ENCODE results near the gene FLVCR2. TPM values are rescaled to one million over a fixed set of nuclear protein-coding genes. Genes with fewer than 3 reads are reported as not detected.

FLVCR2 gene
- total RNA-seq, 1 experiment from 2014 or later, result 6.6 TPM

DNA sequence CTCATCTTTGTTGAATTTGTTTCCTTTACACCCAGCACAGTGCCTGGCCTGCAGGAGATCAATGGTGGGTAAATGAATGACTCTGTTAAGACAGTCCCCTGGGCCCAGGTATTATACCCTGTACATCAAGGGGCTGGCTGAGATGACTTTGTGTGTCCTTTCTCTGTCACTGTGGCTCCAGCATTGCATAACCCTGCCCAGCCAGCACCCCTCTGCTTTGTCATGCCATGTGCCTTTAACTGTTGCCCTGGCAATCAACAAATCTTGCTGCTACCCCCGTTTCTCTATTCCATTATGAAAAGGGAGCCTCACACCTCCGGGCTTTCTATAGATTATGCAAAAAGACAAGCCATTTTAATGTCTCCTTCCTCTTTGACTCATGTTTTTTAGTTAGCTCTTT is 7.6 kb upstream of the FLVCR2 start:
- POLR2A ChIA-PET, result no interaction called here

More for the DNA sequence above, 7.6 kb upstream of the FLVCR2 start:
- TF ChIP-seq ZNF219 (CRISPR knock-in tag; IDR thresholded peaks at IDR 0.05; ENCODE audit: borderline replicate concordance) (no peak), AR (CRISPR knock-in tag; IDR thresholded peaks at IDR 0.05) (no peak), USF2 (CRISPR knock-in tag; IDR thresholded peaks at IDR 0.05) (no peak), GRHL2 (CRISPR knock-in tag; IDR thresholded peaks at IDR 0.05; ENCODE audit: insufficient replicate concordance, severe bottlenecking) (no peak), USF1 (CRISPR knock-in tag; IDR thresholded peaks at IDR 0.05) (no peak), NFATC4 (CRISPR knock-in tag; IDR thresholded peaks at IDR 0.05) (no peak), CDX4 (CRISPR knock-in tag; IDR thresholded peaks at IDR 0.05; ENCODE audit: borderline replicate concordance) (no peak)
- TF ChIP-seq, protein P1, sequence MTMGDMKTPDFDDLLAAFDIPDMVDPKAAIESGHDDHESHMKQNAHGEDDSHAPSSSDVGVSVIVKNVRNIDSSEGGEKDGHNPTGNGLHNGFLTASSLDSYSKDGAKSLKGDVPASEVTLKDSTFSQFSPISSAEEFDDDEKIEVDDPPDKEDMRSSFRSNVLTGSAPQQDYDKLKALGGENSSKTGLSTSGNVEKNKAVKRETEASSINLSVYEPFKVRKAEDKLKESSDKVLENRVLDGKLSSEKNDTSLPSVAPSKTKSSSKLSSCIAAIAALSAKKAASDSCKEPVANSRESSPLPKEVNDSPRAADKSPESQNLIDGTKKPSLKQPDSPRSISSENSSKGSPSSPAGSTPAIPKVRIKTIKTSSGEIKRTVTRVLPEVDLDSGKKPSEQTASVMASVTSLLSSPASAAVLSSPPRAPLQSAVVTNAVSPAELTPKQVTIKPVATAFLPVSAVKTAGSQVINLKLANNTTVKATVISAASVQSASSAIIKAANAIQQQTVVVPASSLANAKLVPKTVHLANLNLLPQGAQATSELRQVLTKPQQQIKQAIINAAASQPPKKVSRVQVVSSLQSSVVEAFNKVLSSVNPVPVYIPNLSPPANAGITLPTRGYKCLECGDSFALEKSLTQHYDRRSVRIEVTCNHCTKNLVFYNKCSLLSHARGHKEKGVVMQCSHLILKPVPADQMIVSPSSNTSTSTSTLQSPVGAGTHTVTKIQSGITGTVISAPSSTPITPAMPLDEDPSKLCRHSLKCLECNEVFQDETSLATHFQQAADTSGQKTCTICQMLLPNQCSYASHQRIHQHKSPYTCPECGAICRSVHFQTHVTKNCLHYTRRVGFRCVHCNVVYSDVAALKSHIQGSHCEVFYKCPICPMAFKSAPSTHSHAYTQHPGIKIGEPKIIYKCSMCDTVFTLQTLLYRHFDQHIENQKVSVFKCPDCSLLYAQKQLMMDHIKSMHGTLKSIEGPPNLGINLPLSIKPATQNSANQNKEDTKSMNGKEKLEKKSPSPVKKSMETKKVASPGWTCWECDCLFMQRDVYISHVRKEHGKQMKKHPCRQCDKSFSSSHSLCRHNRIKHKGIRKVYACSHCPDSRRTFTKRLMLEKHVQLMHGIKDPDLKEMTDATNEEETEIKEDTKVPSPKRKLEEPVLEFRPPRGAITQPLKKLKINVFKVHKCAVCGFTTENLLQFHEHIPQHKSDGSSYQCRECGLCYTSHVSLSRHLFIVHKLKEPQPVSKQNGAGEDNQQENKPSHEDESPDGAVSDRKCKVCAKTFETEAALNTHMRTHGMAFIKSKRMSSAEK (CRISPR knock-in tag; IDR thresholded peaks at IDR 0.05; ENCODE audit: borderline replicate concordance), result no peak
- TF ChIP-seq, protein P2, sequence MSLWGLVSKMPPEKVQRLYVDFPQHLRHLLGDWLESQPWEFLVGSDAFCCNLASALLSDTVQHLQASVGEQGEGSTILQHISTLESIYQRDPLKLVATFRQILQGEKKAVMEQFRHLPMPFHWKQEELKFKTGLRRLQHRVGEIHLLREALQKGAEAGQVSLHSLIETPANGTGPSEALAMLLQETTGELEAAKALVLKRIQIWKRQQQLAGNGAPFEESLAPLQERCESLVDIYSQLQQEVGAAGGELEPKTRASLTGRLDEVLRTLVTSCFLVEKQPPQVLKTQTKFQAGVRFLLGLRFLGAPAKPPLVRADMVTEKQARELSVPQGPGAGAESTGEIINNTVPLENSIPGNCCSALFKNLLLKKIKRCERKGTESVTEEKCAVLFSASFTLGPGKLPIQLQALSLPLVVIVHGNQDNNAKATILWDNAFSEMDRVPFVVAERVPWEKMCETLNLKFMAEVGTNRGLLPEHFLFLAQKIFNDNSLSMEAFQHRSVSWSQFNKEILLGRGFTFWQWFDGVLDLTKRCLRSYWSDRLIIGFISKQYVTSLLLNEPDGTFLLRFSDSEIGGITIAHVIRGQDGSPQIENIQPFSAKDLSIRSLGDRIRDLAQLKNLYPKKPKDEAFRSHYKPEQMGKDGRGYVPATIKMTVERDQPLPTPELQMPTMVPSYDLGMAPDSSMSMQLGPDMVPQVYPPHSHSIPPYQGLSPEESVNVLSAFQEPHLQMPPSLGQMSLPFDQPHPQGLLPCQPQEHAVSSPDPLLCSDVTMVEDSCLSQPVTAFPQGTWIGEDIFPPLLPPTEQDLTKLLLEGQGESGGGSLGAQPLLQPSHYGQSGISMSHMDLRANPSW (CRISPR knock-in tag; conservative IDR thresholded peaks at IDR 0.05; ENCODE audit: low read depth), result no peak
- Mint-ChIP-seq H3K36me3 (no peaks in the 10 kb centered on the region), H3K27me3 (ENCODE audit: low read depth) (peaks cover 2% of the 10 kb centered on the region; the same call in 1 of the 2 replicates), H3K27ac (no peak overlapping the region), H3K4me3 (no peak overlapping the region), H3K4me1 (peaks cover 5% of the 10 kb centered on the region; the same call in 1 of the 2 replicates), H3K9me3 (no peaks in the 10 kb centered on the region)
- ATAC-seq (no peak), DNase-seq (ENCODE audit: low spot score) (no peak)
- CTCF ChIA-PET, result interaction anchor here (0.7 to 1.6 kb wide), 3 partner anchors 10 to 56 kb away, joined by 5 read pairs; no protein-coding TSS in a partner anchor
